GM21737 (cell line): ENCODE results near the gene SLC12A5.
"Not testable (repeated sequence)": the region's sequence is repeated elsewhere in the genome, so short reads cannot be mapped to it uniquely, and the experiment has no call there.

Experiments
- ATAC-seq: cut with Tn5 transposase; IDR thresholded peaks from one replicate; pipeline ENCODE4 v1.9.1; 2021; ENCODE audit warnings: mild to moderate bottlenecking, moderate library complexity; ENCODE audit not compliant: unreplicated experiment

SLC12A5 gene

GRCh38 chr20:46073443-46073842 is 44.4 kb downstream of the SLC12A5 start:
- no peak for ATAC-seq

- ATAC-seq: no peak
Measured at GRCh38 chr20:46074006-46074405, 45.0 kb downstream of the SLC12A5 start.

GRCh38 chr20:46076806-46077205 is 47.8 kb downstream of the SLC12A5 start:
- no peak for ATAC-seq

GRCh38 chr20:46077642-46078305 is 48.8 kb downstream of the SLC12A5 start:
- no peak for ATAC-seq

- ATAC-seq: no peak
Measured at GRCh38 chr20:46078954-46079353, 49.9 kb downstream of the SLC12A5 start.

GRCh38 chr20:46081074-46081473 is 52.1 kb downstream of the SLC12A5 start:
- ATAC-seq: no peak

GRCh38 chr20:46083101-46083500 is 54.1 kb downstream of the SLC12A5 start:
- ATAC-seq: no peak

- no peak for ATAC-seq
Measured at GRCh38 chr20:46083531-46084061, 54.6 kb downstream of the SLC12A5 start.

- ATAC-seq: no peak
Measured at GRCh38 chr20:46084805-46085178, 55.8 kb downstream of the SLC12A5 start.

GRCh38 chr20:46085179-46085851 is 56.3 kb downstream of the SLC12A5 start:
- ATAC-seq: no peak

- ATAC-seq: no peak
Measured at GRCh38 chr20:46087161-46087560, 58.1 kb downstream of the SLC12A5 start.

- ATAC-seq: no peak
Measured at GRCh38 chr20:46088409-46089166, 59.6 kb downstream of the SLC12A5 start.

GRCh38 chr20:46089167-46089416 is 60.1 kb downstream of the SLC12A5 start:
- peak; percentile 25 for ATAC-seq

GRCh38 chr20:46089417-46090388 is 60.7 kb downstream of the SLC12A5 start, which contains the start of gene NCOA5:
TSS of gene NCOA5 (minus strand) at chr20:46089962. CDS start at chr20:46079424, 10,538 bp downstream.
- peak; percentile 85 for ATAC-seq

GRCh38 chr20:46091622-46092535 is 62.9 kb downstream of the SLC12A5 start:
- not testable (repeated sequence) for ATAC-seq

GRCh38 chr20:46093531-46093930 is 64.5 kb downstream of the SLC12A5 start:
- ATAC-seq: no peak

- ATAC-seq: no peak
Measured at GRCh38 chr20:46099491-46100287, 70.7 kb downstream of the SLC12A5 start.

GRCh38 chr20:46100444-46100843 is 71.4 kb downstream of the SLC12A5 start:
- not testable (repeated sequence) for ATAC-seq

GRCh38 chr20:46100988-46101387 is 72.0 kb downstream of the SLC12A5 start:
- ATAC-seq: no peak
